Activated CD8-positive, alpha-beta memory T cell treated with anti-CD3 and anti-CD28 coated beads for 1 hour (primary cell): ENCODE measurements around the gene POLR2C.

ENCODE experiments used
- DNase-seq, 2 donors: peaks; one replicate each; pipeline ENCODE4 v3.0.0-alpha.2; 2020; ENCODE audit warnings: low read depth in 1 of 2; ENCODE audit errors: extremely low read depth in 1 of 2

The POLR2C gene

DNA sequence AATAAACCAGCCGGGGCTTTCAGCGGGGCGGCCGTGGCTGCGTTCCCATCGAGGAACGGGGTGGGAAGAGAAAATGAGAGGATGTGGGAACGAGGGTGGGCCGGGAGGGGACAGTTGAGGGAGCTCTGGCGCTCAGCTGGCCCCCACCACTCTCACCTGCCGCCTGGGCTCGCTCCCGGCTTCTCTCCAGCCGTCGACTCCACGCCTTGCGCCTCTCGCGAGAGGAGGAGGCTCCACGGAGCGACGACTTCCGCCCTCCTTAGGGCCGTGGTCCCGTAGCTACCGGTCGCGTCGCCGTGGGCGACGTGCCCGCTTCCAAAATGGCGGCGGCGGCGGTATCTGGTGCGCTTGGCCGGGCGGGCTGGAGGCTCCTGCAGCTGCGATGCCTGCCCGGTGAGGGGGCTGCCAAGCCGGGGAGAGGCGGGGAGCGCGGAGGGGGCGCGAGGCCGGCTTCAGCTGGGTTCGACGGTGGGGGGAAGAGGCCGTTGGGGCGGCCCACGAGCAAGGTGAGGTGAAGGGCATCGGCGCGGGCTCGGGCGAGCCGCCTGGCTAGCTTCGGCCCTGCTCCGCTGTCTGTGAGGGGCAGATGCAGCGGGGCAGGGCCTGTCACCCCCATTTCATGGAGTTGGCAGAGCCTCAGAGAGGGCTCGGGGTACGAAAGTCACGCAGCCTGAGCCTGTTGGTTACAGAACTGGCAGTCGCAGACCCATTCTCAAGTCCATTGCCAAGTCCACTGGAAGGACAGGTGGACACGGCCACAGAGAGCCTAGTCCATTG is 15.1 kb upstream of the POLR2C start, which contains the start of the genes CIAPIN1 and COQ9:
Gene CIAPIN1 (minus strand): TSS at position 200 of the 777 bp plus-strand sequence. CDS start 6,457 bp downstream, outside the sequence.
Gene COQ9 (plus strand): TSS at position 294 of the 777 bp plus-strand sequence. CDS start 27 bp downstream, at position 321.
- DNase-seq = peak; percentile 76 to 88

DNA sequence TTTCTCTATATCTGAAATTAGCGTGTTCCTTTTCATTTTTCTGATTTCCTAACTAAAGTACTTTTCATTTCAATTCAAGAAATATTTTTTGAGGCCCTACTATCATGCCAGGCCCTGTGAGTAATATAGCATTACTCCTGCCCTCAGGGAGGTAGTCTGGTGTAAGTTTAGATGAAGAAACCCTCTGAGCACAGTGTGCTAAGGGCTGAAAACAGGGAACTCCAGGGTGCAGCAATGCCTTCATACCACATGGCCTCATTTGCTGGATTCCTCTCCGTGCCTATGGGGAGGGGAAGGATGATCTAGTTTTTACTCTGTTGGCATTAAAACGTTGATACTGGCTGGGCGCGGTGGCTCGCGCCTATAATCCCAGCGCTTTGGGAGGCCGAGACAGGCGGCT is 10.5 kb upstream of the POLR2C start:
- DNase-seq = no peak

DNA sequence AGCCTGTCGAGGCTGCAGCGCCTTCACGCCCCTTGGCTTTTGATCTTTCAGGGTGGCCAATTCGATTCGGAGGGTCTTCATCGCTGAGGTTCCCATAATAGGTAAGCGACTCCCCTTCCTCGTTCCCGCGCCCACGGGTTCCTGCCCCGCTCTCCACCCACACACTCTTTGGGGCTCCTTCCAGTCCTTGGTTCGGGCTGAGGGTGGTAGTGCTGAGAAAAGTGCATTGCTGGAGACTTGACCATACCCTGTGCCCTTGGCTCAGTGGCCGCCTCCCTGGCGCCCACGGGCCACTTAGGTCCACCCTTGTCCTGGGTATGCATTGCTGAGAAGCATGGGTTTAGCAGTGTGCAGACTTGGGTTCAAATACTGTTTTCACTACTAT is 491 bp downstream of the POLR2C start:
- no peak for DNase-seq

DNA sequence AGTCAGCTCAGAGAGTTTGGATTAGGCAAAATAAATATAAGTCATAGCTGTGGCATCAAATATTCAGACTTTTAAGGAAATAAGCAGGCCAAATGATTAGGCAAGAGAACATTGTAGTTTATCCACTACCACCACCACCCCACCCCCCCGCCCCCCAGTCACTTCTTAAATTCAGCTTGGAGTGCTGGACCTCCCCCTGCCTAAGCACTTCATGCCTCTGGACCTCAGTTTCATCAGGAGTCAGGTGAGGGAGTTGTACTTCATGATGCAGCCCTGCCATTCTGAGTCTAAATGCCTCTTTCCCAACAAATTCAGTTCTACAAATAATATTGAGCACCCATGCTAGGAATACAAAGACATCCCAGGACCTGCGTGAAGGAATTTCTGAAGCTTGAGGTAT is 2.0 kb downstream of the POLR2C start:
- DNase-seq = no peak

DNA sequence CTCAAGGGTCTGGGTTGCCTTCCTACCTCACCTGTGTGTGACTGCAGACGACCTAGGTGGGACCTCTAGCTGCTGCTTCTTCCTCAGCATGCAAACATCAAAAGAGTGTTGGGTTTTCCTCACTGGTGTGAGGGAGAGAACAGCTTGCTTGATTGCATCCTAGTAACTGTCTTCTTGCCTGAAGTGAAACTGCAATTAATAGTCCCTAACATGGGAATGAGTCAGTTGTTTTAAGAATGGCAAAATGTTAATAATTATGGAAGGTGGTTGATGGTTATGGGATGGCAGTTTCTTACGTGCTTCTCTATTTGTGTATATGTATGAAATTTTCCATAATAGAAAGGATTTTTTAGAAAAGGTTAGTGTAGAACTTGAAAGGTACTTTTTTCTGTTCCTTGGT is 5.9 kb downstream of the POLR2C start:
- no peak for DNase-seq

DNA sequence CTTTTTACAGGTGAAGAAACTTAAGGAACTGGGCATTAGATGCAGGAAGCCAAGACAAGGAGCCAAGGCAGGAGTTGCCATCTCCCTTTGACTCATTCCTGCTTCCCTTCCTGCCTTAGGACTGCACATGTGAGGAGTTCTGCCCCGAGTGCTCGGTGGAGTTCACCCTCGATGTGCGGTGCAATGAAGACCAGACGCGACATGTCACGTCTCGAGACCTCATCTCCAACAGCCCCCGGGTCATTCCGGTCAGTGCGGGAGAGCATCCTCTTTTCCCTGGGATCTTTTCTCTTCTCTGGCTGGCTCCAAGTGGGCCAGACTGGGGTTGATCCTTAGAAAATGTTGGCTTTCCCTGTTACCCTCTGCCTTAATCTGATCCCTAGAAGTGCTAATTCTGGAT is 6.6 kb downstream of the POLR2C start:
- DNase-seq = no peak

DNA sequence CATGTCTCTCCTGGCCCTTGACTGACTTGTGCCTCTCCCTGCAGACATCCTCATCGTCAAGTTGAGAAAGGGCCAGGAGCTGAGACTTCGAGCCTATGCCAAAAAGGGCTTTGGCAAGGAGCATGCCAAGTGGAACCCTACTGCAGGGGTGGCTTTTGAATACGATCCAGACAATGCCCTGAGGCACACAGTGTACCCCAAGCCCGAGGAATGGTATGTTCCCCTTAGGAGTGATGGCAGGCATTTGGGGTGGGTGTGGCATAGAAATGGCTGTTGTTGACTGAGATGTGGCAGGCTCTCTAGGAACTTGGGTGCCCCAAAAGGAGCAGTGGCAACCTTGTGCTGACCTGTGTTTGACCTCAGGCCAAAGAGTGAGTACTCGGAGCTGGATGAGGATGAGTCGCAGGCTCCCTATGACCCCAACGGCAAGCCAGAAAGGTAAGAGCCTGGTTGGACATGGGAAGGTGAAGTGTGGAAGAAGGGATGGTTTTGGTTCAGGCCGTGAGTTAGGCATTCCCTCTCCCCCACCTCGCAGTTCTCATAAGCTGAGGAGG is 7.5 kb downstream of the POLR2C start:
- DNase-seq = no peak

DNA sequence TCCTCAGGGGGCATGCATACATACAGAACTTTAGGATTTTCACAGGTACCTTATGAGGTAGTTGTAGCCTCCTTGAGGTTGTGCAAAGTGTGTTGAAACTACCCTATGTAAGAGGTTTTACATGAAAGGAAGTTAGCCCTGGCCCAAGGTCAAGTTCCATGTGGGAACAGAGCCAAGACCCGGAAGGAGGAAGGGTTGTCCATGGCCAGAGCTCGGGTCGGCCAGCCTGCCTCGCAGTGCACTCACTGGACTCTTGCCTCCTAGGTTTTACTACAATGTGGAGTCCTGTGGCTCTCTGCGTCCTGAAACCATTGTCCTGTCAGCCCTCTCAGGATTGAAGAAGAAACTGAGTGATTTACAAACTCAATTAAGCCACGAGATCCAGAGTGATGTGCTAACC is 8.2 kb downstream of the POLR2C start:
- no peak for DNase-seq

DNA sequence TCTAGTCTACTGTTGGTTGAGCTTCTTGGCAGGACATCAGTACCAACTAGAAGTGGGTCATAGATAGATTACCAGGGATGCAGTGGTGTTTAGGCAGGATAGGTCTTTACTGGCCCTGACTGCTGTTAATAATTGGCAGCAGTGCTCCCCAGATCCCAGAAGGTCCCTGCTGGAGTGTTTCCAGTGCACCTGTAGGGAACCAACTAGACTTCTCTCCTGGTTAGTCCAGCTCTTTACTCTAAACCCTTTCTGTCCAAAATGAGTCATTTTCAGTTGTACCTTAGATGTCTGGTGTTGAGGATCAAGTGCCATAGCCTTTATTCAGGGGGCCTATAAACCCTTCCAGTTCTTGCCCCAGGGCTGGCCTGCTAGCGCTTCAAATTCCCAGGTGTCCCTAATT is 8.7 kb downstream of the POLR2C start:
- no peak for DNase-seq

DNA sequence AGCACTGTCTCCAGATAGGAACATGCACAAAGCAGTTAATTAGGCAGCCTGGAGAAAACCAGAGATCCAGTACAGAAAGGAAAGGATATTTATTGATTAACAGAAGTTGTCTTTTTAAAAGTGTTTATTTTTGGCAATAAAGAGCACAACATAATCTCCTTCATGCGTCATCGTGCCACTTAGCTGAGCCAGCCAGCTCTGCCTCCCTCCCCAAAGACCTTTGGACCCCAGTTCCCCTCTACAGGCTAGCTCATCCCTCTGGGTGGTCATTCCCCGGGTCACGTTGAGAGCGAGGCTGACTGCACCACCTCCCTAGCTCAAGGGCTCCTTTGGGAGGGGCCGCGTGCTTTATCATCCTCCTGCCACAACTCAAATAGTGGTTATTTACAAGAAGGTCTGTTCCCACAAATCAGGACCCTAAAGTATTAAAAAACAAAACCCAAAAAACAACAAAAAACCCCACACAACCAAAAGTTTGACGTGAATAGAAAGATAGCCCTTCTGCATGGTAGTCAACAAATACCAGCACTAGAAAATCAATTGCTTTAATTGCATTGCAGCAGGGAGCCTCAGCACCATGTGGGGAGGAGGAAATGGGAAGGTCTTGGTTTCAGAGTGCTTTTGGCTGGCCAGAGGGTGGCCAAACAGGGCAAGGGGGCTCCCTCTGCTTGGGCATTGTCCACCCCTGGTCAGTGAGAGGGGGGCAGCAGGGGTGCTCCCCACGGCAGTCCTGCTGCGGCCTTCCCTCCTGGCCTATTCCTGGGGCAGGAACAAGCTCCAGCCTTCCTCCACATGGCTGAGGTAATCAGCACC is 9.6 kb downstream of the POLR2C start:
- no peak for DNase-seq

DNA sequence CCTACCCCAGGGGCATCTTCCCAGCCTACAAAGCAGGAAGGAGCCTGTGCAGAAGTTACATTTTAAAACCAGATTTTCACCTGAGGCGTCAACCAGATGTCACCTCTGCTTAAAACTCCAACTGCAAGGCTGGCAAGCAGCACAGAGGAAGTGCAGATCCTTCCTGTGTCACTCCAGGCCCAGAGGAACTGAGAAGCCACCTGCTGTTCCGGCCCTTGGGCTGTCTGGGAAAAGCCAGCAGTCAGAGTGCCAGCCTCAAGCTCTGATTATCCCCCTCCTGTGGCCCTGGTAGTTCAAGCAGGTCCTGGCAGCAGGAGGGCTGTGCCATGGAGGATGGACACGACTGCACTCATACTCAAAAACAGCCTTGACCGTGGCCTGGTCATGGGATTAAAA is 10.2 kb downstream of the POLR2C start:
- no peak for DNase-seq

DNA sequence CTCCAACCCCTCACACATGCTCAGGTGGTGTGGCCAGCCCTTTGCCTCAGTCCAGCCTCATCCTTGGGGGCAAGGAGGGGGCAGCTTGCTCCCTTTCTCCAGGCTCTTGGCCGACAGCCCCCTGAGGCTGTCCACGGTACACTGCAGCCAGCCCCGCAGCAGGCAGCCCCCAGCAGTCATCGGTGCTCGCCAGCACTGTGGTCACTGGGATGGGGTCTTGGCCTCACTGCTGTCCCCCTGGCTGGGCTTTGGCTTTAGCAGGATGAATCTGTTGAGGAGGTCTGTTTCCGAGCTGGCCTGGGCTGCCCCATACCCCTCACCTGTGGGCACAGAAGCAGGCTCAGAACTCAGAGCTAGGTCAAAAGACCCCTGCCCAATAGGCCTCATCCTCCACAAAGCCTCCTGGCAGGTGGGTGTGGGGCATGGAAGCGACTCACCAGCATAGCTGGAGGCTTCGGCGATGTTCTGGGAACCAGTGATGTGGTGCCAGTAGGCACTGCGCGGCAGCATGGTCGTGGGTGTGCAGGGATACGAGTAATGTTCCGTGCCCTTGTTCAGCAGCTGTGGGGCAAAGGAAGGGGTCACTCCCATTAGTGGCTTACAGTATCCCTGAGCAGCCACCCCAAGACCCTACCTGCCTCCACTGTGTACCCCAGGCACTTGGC is 10.8 kb downstream of the POLR2C start:
- no peak for DNase-seq

DNA sequence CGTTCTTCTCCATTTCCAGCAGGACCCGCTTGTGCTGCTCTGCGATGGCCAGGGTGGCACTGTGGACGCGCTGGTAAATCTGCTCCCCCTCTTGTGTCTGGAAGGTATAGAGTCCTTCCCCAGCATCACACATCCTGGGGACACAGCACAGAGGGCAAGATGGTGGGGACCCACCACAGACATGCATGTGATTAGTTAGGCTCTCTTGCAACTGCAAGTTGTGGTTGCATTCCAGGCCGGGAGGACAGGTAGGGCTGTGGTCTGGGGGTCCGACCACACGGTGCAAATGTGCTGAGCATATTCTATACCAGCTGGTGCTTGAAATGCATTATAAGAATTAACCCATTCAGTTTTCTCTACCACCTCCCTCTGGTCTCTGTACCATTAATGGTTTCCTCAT is 11.4 kb downstream of the POLR2C start:
- no peak for DNase-seq

DNA sequence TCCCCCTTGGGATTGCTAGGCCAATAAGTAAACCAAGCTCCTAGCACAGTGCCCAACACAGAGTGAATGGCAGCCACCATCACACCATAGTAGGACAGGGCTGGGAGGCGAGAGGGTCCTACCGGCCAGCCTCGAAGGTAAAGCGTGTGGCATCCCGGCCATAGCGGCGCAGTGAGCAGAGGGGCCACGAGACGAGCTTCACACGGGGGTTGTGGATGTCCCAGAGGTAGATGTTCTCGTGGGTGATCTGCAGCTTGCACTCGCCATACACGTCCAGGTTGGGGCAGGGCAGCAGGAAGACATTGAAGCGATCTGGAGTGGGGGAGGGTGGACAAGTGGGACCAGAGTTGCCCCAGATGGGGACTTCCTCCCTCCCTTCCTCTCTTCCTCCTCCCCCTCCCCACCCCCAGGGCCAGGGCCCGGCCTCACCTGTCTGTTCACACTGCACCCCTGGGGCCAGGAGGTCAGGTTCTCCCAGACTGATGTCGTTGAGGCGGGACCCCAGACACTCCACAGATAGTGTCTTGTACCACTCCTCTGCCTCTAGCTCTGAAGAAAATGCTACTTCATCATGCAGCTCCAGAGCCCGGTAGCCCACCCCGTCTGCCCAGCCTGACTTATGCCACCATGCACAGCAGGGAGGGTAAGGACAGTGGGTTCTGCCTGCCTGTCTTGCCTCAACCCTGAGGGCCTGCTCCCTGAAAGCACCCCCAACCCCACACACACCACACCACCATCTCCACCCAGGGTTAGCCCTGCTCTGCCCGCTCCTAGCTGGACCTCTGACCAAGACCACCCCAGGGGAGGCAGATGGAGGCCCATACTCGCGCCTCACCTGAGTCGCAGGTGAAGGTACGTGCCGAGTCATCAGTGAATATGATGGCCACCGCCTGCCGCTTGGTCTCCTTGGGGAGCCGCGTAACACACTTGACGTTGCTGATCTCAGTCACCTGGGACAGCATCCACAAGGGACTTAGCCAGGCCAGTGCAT is 12.5 kb downstream of the POLR2C start:
- no peak for DNase-seq

DNA sequence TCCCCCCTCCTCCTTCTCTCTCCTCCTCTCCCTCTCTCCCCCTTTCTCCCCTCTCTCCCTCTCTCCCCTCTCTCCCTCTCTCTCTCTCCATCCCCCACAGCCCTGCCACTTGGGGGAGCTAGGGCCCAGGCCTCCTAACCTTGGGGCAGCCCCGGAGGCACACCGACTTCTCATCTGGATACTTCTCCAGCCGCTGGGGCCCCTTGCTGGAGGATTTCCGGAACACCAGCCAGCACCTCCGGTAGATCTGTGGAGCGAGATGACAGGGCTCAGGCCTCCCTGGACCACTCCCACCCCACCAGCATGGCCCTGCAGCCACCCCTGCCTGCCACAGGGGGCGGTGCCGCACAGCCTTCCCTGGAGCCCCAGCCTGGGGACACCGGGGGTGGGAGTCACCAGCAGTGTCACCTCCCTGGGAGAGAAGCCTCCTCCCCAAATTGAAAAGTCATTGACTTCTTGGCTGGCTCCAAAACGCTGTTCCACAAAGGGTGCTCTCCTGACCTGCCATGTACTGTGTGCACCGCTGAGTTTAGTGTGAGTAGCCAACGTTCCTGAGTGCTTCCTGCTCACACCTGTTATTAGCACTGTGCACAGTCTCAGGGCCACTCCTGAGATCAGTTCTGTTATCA is 13.3 kb downstream of the POLR2C start:
- DNase-seq = peak; percentile 39 to 45

DNA sequence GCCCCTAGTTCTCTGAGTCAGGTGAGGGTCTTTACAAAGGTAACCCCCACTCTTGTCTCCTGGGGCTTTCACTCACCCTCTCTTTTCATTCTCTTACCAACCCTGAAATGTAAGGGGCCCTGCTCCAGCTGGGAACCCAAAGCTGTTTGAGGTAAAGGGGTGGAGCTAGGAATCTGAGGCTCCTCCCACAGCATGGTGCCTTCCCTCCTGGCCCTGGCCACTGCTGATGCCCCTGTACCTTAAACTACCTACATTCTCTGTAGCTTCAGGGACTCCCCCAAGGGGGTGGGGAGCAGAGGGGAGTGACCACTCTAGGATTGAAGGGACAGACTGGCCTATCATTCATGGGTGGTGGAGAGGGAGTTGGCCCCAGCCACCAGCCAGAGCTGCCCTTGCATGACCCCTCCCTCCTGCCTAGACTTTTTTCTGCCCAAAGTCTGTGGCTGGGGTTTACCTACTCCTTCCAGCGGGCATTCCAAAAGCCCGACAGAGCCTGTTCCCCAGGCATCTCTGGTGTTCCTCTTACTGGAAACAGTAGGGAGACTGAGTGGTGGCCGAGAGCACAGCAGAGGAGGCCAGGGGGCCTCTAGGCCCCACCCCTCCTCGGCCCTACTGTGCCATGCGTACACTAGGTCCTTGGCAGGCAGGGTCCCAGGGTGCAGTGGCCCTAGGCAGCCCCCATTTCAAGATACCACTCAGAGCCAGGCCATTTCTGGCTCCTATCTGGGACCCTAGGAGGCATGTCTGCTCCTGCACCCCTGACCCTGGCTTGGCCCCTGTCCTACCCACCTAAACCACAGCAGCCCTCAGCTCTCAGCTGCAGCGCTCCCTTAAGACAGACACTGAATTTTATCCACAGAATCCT is 14.3 kb downstream of the POLR2C start:
- no peak for DNase-seq

DNA sequence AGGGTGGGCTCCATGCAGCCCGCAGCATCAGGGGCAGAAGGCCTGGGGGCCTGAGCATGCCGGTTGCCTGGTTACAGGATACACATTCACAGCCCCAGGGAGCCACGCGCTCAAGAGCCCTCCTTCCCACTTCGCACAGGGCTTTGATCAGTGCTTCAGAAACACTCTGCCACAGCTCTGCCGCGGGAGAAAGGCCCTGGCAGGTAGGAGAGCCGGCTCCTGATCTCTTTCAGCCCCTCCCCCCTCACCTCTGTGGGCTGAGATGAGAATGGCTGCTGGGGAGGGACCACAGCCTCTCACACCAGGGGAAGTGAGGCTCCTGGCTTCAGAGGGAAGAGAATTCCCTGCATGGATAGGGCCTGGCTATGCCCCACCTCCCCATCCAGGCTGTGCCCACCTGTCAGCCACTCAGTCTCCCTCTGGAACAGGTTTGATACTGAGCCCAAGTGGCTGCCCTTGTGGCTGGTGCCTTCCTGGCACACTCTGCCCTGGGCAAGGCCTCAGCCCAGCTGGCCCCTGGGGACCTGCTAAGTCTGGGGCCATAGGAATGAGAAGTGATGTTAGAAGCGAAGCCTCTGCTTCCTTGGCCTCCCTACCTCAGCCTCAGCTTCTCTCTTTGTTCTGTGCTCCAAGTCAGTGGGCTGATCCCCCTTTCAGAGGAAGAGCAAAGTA is 15.2 kb downstream of the POLR2C start:
- DNase-seq = no peak
